WTC11 (cell line): Measurements from ENCODE around the gene TMEM147. TPM values are rescaled to one million over a fixed set of nuclear protein-coding genes. Genes with fewer than 3 reads are reported as not detected.

ENCODE experiments used
- ATAC-seq: fragments of 200-7000 bp; cut with Tn5 transposase; 2 replicates; pipeline ENCODE4 v1.10.0; 2021; ENCODE audit warnings: mild to moderate bottlenecking, moderate library complexity
- CTCF ChIA-PET: fragments of 300-600 bp; sonication (Branson Sonifier 250); formaldehyde crosslinking; loops from one replicate; lab custom pipeline; 2021; ENCODE audit warnings: antibody characterized with exemption; lab: Charles Lee
- POLR2A ChIA-PET: fragments of 350-600 bp; sonication (Branson Sonifier 250); formaldehyde crosslinking; loops from one replicate; lab custom pipeline; 2021; ENCODE audit warnings: antibody characterized with exemption; lab: Charles Lee
- DNase-seq: peaks from one replicate; pipeline ENCODE4 v3.0.0; 2021; ENCODE audit warnings: low spot score
- H3K27ac Mint-ChIP-seq: 2 replicates; pipeline ENCODE4 v1.8.0; 2021; ENCODE audit warnings: mixed read lengths
- H3K27me3 Mint-ChIP-seq: 2 replicates; pipeline ENCODE4 v1.8.0; 2021; ENCODE audit warnings: low read depth, mild to moderate bottlenecking, moderate library complexity, mixed read lengths
- H3K36me3 Mint-ChIP-seq: 2 replicates; pipeline ENCODE4 v1.8.0; 2021; ENCODE audit warnings: mixed read lengths
- H3K4me1 Mint-ChIP-seq: 2 replicates; pipeline ENCODE4 v1.8.0; 2022; ENCODE audit warnings: mixed read lengths
- H3K4me3 Mint-ChIP-seq: 2 replicates; pipeline ENCODE4 v1.8.0; 2021; ENCODE audit warnings: mild to moderate bottlenecking, moderate library complexity, mixed read lengths
- H3K9me3 Mint-ChIP-seq: 2 replicates; pipeline ENCODE4 v1.8.0; 2021; ENCODE audit warnings: mixed read lengths
- EMX1 ChIP-seq: fragments of 250-450 bp; sonication (Bioruptor Pico); IDR thresholded peaks from 2 replicates; pipeline ENCODE4 v1.8.0; 2021; ENCODE audit warnings: mild to moderate bottlenecking
- GRHL2 ChIP-seq: fragments of 250-450 bp; sonication (Bioruptor Pico); IDR thresholded peaks from 2 replicates; pipeline ENCODE4 v1.8.0; 2022; ENCODE audit warnings: mild to moderate bottlenecking, moderate library complexity; ENCODE audit not compliant: insufficient replicate concordance, severe bottlenecking
- GTF2I ChIP-seq: fragments of 250-450 bp; sonication (Bioruptor Pico); conservative IDR thresholded peaks from 2 replicates; pipeline ENCODE4 v1.4.0; 2021; ENCODE audit warnings: mild to moderate bottlenecking
- MYBL2 ChIP-seq: sonication (generic); formaldehyde crosslinking; IDR thresholded peaks from 2 replicates; pipeline ENCODE4 v1.8.1; 2023; ENCODE audit warnings: mild to moderate bottlenecking, moderate library complexity, missing genetic modification reagents
- OVOL2 ChIP-seq: fragments of 250-450 bp; sonication (Bioruptor Pico); IDR thresholded peaks from 2 replicates; pipeline ENCODE4 v1.9.0; 2021; ENCODE audit warnings: mild to moderate bottlenecking, borderline replicate concordance
- RELA ChIP-seq: sonication (generic); formaldehyde crosslinking; IDR thresholded peaks from 2 replicates; pipeline ENCODE4 v1.8.1; 2022; ENCODE audit warnings: missing genetic modification reagents, mild to moderate bottlenecking, borderline replicate concordance
- RORB ChIP-seq: fragments of 250-450 bp; sonication (Bioruptor Pico); IDR thresholded peaks from 2 replicates; pipeline ENCODE4 v1.9.0; 2021; ENCODE audit warnings: mild to moderate bottlenecking
- SMAD4 ChIP-seq: sonication (generic); formaldehyde crosslinking; IDR thresholded peaks from 2 replicates; pipeline ENCODE4 v1.8.0; 2022; ENCODE audit warnings: mild to moderate bottlenecking, missing genetic modification reagents
- TEAD1 ChIP-seq: sonication (generic); formaldehyde crosslinking; IDR thresholded peaks from 2 replicates; pipeline ENCODE4 v1.8.0; 2022; ENCODE audit warnings: mild to moderate bottlenecking, missing genetic modification reagents
- ZNF121 ChIP-seq: sonication (generic); formaldehyde crosslinking; IDR thresholded peaks from 2 replicates; pipeline ENCODE4 v1.8.0; 2023; ENCODE audit warnings: missing genetic modification reagents
- ZNF416 ChIP-seq: fragments of 250-450 bp; sonication (Bioruptor Pico); IDR thresholded peaks from 2 replicates; pipeline ENCODE4 v1.9.0; 2021; ENCODE audit warnings: mild to moderate bottlenecking, inconsistent platforms
- ZNF423 ChIP-seq: fragments of 250-450 bp; sonication (Bioruptor Pico); IDR thresholded peaks from 2 replicates; pipeline ENCODE4 v2.1.2; 2022; ENCODE audit warnings: mild to moderate bottlenecking, moderate library complexity
- total RNA-seq: library from RNA; stranded (reverse); gene quantifications from 3 replicates; pipeline ENCODE4 v1.2.3, GENCODE V29; 2021
- TF ChIP-seq, protein P1 (sequence below): sonication (generic); formaldehyde crosslinking; IDR thresholded peaks from 2 replicates; pipeline ENCODE4 v1.8.1; 2022; ENCODE audit warnings: missing genetic modification reagents, borderline replicate concordance
- TF ChIP-seq, protein P2 (sequence below): fragments of 200-600 bp; IDR thresholded peaks from 2 replicates; pipeline ENCODE4 v1.8.0; 2022; ENCODE audit warnings: antibody characterized with exemption
- TF ChIP-seq, protein P3 (sequence below): sonication (generic); formaldehyde crosslinking; IDR thresholded peaks from 2 replicates; pipeline ENCODE4 v1.8.0; 2022; ENCODE audit warnings: mild to moderate bottlenecking, missing genetic modification reagents
- TF ChIP-seq, protein P4 (sequence below): sonication (generic); formaldehyde crosslinking; IDR thresholded peaks from 2 replicates; pipeline ENCODE4 v1.8.0; 2022; ENCODE audit warnings: mild to moderate bottlenecking, missing genetic modification reagents
- TF ChIP-seq, protein P5 (sequence below): sonication (generic); formaldehyde crosslinking; IDR thresholded peaks from 2 replicates; pipeline ENCODE4 v1.8.1; 2022; ENCODE audit warnings: low read depth, missing genetic modification reagents, borderline replicate concordance
- TF ChIP-seq, protein P6 (sequence below): sonication (generic); formaldehyde crosslinking; IDR thresholded peaks from 2 replicates; pipeline ENCODE4 v1.8.1; 2022; ENCODE audit warnings: mild to moderate bottlenecking, missing genetic modification reagents, moderate library complexity, borderline replicate concordance
- TF ChIP-seq, protein P7 (sequence below): sonication (generic); formaldehyde crosslinking; IDR thresholded peaks from 2 replicates; pipeline ENCODE4 v1.8.1; 2023; ENCODE audit warnings: mild to moderate bottlenecking, missing genetic modification reagents

Gene TMEM147
- total RNA-seq, 1 experiment from 2014 or later: 135 TPM

DNA sequence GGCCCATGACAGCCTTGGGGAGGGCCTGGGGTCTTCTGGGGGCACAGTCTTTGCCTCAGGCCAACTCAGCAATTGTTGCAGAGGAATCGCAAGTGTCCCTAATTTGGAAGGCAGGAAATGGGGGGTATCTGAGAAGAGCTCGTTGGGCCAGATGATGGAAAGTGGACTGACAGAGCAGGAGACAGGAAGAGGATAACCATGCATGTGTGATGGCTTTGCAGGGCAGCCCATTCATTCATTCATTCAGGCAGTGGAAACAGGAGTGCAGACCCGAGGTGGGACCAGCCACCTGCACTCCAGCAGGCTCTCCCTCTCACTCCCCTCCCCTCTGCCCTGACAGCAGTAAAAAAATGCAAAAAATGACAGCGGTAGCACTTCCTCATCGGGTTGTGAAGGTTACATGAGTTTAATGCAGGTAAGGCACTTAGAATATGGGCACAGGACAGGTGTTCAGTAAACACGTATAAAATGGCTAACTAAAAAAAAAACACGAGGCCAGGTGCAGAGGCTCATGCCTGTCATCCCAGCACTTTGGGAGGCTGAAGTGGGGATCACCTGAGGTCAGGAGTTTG lies 5.0 kb upstream of the TMEM147 start:
- no peak overlapping the region for H3K27ac Mint-ChIP-seq
- no peaks in the 10 kb centered on the region for H3K9me3 Mint-ChIP-seq
- H3K4me1 Mint-ChIP-seq: peaks cover 18% of the 10 kb centered on the region
- DNase-seq (no peak), ATAC-seq (no peak)
- peaks cover 21% of the 10 kb centered on the region for H3K36me3 Mint-ChIP-seq
- ChIA-PET POLR2A (no interaction called here), CTCF (interaction anchor here (0.5 to 2.9 kb wide), 2 partner anchors 30 to 134 kb away, joined by 6 to 8 read pairs; no protein-coding TSS in a partner anchor)
- TF ChIP-seq, protein P1, sequence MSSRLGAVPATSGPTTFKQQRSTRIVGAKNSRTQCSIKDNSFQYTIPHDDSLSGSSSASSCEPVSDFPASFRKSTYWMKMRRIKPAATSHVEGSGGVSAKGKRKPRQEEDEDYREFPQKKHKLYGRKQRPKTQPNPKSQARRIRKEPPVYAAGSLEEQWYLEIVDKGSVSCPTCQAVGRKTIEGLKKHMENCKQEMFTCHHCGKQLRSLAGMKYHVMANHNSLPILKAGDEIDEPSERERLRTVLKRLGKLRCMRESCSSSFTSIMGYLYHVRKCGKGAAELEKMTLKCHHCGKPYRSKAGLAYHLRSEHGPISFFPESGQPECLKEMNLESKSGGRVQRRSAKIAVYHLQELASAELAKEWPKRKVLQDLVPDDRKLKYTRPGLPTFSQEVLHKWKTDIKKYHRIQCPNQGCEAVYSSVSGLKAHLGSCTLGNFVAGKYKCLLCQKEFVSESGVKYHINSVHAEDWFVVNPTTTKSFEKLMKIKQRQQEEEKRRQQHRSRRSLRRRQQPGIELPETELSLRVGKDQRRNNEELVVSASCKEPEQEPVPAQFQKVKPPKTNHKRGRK (CRISPR knock-in tag): no peak
- TF ChIP-seq, protein P2, sequence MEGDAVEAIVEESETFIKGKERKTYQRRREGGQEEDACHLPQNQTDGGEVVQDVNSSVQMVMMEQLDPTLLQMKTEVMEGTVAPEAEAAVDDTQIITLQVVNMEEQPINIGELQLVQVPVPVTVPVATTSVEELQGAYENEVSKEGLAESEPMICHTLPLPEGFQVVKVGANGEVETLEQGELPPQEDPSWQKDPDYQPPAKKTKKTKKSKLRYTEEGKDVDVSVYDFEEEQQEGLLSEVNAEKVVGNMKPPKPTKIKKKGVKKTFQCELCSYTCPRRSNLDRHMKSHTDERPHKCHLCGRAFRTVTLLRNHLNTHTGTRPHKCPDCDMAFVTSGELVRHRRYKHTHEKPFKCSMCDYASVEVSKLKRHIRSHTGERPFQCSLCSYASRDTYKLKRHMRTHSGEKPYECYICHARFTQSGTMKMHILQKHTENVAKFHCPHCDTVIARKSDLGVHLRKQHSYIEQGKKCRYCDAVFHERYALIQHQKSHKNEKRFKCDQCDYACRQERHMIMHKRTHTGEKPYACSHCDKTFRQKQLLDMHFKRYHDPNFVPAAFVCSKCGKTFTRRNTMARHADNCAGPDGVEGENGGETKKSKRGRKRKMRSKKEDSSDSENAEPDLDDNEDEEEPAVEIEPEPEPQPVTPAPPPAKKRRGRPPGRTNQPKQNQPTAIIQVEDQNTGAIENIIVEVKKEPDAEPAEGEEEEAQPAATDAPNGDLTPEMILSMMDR: no peak
- TF ChIP-seq, protein P3, sequence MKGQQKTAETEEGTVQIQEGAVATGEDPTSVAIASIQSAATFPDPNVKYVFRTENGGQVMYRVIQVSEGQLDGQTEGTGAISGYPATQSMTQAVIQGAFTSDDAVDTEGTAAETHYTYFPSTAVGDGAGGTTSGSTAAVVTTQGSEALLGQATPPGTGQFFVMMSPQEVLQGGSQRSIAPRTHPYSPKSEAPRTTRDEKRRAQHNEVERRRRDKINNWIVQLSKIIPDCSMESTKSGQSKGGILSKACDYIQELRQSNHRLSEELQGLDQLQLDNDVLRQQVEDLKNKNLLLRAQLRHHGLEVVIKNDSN (CRISPR knock-in tag): no peak
- TF ChIP-seq SMAD4 (CRISPR knock-in tag): no peak
- TF ChIP-seq ZNF423 (CRISPR knock-in tag): no peak
- TF ChIP-seq RORB (CRISPR knock-in tag): no peak
- no peak for TF ChIP-seq GRHL2
- no peak for TF ChIP-seq ZNF121 (CRISPR knock-in tag)
- TF ChIP-seq TEAD1 (CRISPR knock-in tag): no peak
- TF ChIP-seq RELA (CRISPR knock-in tag): no peak
- TF ChIP-seq, protein P4, sequence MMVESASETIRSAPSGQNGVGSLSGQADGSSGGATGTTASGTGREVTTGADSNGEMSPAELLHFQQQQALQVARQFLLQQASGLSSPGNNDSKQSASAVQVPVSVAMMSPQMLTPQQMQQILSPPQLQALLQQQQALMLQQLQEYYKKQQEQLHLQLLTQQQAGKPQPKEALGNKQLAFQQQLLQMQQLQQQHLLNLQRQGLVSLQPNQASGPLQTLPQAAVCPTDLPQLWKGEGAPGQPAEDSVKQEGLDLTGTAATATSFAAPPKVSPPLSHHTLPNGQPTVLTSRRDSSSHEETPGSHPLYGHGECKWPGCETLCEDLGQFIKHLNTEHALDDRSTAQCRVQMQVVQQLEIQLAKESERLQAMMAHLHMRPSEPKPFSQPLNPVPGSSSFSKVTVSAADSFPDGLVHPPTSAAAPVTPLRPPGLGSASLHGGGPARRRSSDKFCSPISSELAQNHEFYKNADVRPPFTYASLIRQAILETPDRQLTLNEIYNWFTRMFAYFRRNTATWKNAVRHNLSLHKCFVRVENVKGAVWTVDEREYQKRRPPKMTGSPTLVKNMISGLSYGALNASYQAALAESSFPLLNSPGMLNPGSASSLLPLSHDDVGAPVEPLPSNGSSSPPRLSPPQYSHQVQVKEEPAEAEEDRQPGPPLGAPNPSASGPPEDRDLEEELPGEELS: no peak
- TF ChIP-seq, protein P5, sequence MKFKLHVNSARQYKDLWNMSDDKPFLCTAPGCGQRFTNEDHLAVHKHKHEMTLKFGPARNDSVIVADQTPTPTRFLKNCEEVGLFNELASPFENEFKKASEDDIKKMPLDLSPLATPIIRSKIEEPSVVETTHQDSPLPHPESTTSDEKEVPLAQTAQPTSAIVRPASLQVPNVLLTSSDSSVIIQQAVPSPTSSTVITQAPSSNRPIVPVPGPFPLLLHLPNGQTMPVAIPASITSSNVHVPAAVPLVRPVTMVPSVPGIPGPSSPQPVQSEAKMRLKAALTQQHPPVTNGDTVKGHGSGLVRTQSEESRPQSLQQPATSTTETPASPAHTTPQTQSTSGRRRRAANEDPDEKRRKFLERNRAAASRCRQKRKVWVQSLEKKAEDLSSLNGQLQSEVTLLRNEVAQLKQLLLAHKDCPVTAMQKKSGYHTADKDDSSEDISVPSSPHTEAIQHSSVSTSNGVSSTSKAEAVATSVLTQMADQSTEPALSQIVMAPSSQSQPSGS: no peak
- TF ChIP-seq EMX1 (CRISPR knock-in tag): no peak
- TF ChIP-seq, protein P6, sequence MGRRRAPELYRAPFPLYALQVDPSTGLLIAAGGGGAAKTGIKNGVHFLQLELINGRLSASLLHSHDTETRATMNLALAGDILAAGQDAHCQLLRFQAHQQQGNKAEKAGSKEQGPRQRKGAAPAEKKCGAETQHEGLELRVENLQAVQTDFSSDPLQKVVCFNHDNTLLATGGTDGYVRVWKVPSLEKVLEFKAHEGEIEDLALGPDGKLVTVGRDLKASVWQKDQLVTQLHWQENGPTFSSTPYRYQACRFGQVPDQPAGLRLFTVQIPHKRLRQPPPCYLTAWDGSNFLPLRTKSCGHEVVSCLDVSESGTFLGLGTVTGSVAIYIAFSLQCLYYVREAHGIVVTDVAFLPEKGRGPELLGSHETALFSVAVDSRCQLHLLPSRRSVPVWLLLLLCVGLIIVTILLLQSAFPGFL (CRISPR knock-in tag): no peak
- TF ChIP-seq OVOL2: no peak
- no peak for TF ChIP-seq MYBL2 (CRISPR knock-in tag)
- no peak for TF ChIP-seq GTF2I
- TF ChIP-seq, protein P7, sequence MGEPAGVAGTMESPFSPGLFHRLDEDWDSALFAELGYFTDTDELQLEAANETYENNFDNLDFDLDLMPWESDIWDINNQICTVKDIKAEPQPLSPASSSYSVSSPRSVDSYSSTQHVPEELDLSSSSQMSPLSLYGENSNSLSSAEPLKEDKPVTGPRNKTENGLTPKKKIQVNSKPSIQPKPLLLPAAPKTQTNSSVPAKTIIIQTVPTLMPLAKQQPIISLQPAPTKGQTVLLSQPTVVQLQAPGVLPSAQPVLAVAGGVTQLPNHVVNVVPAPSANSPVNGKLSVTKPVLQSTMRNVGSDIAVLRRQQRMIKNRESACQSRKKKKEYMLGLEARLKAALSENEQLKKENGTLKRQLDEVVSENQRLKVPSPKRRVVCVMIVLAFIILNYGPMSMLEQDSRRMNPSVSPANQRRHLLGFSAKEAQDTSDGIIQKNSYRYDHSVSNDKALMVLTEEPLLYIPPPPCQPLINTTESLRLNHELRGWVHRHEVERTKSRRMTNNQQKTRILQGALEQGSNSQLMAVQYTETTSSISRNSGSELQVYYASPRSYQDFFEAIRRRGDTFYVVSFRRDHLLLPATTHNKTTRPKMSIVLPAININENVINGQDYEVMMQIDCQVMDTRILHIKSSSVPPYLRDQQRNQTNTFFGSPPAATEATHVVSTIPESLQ (CRISPR knock-in tag): no peak
- TF ChIP-seq ZNF416 (CRISPR knock-in tag): no peak
- H3K27me3 Mint-ChIP-seq: no peaks in the 10 kb centered on the region; the same call in 1 of the 2 replicates
- H3K4me3 Mint-ChIP-seq: no peak overlapping the region; the same call in 1 of the 2 replicates
